Activated CD4-positive, alpha-beta T cell treated with anti-CD3 and anti-CD28 coated beads for 4 hours (primary cell): Measurements from ENCODE around the gene NMNAT3.

Experiments used
- DNase-seq, 2 donors: peaks; one replicate each; pipeline ENCODE4 v3.0.0-alpha.2; 2020

Gene NMNAT3

GRCh38 chr3:139574026-139574947 is 103.5 kb downstream of the NMNAT3 start:
- no peak for DNase-seq

- no peak for DNase-seq
Observed at GRCh38 chr3:139572847-139573672, 104.7 kb downstream of the NMNAT3 start.

GRCh38 chr3:139571711-139572110 is 106.1 kb downstream of the NMNAT3 start:
- no peak for DNase-seq

- DNase-seq: no peak
Observed at GRCh38 chr3:139564294-139564861, 113.4 kb downstream of the NMNAT3 start.

GRCh38 chr3:139561959-139562676 is 115.7 kb downstream of the NMNAT3 start:
- no peak for DNase-seq

GRCh38 chr3:139561255-139561817 is 116.4 kb downstream of the NMNAT3 start:
- no peak for DNase-seq

GRCh38 chr3:139560411-139560810 is 117.4 kb downstream of the NMNAT3 start:
- DNase-seq: no peak

GRCh38 chr3:139559541-139559940 is 118.2 kb downstream of the NMNAT3 start:
- DNase-seq: no peak

- DNase-seq: no peak
Observed at GRCh38 chr3:139558351-139559266, 119.2 kb downstream of the NMNAT3 start.

GRCh38 chr3:139557041-139557440 is 120.7 kb downstream of the NMNAT3 start:
- no peak for DNase-seq

GRCh38 chr3:139555249-139555648 is 122.5 kb downstream of the NMNAT3 start:
- DNase-seq: no peak

- DNase-seq: no peak
Observed at GRCh38 chr3:139554628-139555027, 123.1 kb downstream of the NMNAT3 start.

GRCh38 chr3:139552632-139553365 is 125.0 kb downstream of the NMNAT3 start:
- no peak for DNase-seq

- no peak for DNase-seq
Observed at GRCh38 chr3:139548801-139549200, 129.0 kb downstream of the NMNAT3 start.

GRCh38 chr3:139547666-139548065 is 130.1 kb downstream of the NMNAT3 start:
- no peak for DNase-seq

- DNase-seq: no peak
Observed at GRCh38 chr3:139546772-139547171, 131.0 kb downstream of the NMNAT3 start.

- no peak for DNase-seq
Observed at GRCh38 chr3:139541532-139542288, 136.1 kb downstream of the NMNAT3 start.

GRCh38 chr3:139540651-139541531 is 136.9 kb downstream of the NMNAT3 start:
- DNase-seq: no peak

- DNase-seq: no peak
Observed at GRCh38 chr3:139538733-139539132, 139.0 kb downstream of the NMNAT3 start.
